NCI-H2081 treated with DMSO at 0.1 percent for 48 hours (cell line): ENCODE results near the gene ZNG1F.
"Not testable (repeated sequence)": the region's sequence is repeated elsewhere in the genome, so short reads cannot be mapped to it uniquely, and the experiment has no call there.

ENCODE experiments used
- DNase-seq: peaks from one replicate; lab custom pipeline; 2025; lab: John Stamatoyannopoulos, UW

ZNG1F gene

DNA sequence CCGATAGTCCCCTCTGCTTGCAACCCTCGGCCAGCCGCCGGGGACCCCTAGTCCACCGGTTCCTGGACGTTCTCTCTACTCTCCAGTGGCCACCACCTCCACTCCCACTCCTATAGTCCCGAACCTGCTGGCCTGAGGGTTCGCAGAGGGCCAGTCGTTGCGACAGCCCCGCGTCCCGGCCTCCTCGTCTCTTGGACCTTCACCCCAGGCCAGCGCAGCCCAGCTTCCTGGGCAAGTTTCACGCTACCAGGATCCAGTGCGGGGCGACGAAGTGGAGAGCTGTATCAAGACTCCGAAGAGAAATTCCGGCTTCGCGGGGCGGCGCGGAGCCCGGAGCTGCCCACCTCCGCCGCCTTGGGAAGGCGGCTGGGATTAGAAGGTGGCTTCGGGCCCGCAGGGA is 65.7 kb downstream of the ZNG1F start:
- not testable (repeated sequence) for DNase-seq

DNA sequence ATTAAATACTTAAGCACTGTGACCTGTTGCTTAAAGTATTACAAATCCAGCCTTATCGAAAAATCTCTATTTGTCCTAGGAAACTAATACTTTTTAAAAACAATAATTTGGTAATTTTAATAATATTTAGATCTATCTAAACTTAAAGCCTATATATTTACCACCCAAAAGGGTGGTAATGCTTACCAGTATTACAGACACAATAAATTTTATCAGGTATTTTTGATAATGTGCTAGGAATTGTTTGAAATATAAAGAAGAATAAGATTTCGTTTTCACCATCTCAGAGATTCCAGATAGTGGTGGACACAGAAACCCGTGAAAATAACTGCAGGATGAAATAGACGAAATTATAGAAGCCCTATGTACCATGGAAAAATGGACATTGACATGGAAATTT is 68.4 kb downstream of the ZNG1F start:
- not testable (repeated sequence) for DNase-seq

DNA sequence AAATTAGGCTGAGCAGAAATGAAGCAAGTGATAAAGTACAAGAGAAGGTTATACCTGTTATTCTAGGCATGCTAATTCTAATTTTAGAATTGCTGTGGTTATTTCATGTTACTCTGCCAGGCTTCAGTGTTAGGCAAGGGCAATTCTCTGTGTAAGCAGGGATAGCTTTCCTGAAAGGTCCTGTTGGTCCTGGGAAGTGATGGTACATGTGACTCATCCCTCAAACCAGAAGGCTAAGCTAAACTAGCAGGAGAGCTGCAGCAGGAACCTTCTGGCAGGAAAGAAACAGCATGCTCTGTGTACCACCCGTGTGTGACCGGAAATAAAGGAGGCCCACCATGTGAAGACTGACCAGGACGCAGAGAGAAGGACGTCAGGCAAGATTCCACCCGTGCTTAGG is 69.4 kb downstream of the ZNG1F start:
- DNase-seq: not testable (repeated sequence)

DNA sequence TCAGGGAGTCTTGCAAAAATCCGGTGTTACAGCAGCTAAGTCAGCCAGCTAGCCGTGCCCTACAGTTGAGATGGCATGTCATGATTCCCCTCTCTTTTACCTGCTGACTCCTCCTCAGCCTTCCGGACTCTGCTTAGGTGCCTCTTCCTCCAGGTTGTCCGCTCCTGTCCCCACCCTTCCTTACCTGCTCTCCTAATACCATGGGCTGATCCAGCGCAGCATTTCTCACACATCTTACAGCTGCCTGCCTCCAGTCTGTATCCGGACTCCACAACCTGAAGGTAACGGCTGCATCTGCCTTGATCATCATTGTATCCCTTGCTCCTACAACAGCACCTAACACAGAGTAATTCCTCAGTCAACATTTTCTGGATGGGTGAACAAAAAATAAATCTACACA is 69.8 kb downstream of the ZNG1F start:
- not testable (repeated sequence) for DNase-seq

DNA sequence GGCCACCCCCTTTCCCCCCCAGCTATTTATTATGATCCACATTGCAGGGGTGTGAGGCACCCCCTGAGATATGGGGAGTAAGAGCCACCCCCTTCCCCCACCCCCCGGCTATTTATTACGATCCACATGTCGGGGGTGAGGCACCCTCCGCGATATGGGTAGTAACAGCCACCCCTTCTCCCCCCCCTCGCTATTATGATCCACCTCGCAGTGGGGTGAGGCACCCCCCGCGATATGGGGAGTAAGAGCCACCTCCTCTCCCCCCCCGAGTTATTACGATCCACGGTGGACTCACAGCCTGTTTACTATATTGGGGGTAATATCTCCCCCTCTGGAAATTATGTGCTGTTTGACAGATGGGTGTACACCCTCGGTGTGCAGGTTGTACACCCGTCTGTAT is 75.8 kb downstream of the ZNG1F start:
- DNase-seq: not testable (repeated sequence)

DNA sequence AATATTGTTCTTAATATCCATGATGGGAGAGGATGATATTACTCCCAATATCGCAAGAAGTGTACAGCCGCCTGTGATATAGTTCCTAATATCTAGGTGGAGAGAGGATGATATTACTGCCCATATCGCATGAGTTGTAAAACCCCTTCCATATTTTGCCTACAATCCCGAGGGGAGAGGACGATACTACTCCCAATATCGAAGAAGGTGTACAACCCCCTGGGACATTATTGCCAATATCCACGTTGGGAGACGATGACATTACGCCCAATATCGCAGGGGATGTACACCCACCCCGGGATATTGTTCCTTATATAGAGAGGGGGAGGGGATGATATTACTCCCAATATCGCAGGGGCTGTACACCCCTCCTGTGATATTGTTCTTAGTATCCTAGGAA is 77.7 kb downstream of the ZNG1F start:
- DNase-seq: not testable (repeated sequence)

DNA sequence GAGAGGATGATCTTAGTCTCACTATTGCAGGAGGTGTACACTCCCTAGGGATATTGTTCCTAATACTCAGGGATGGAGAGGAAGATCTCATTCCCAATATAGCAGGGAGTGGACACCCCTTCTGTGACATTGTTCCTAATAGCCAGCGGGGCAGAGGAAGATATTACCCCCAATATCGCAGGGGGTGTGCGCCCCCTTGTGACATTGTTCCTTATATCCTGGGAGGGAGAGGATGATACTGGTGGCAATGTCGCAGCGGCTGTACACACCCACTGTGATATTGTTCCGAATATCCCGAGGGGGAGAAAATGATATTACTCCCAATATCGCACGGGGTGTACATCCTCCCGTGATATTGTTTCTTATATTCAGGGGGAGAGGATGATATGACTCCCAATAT is 78.2 kb downstream of the ZNG1F start:
- not testable (repeated sequence) for DNase-seq

DNA sequence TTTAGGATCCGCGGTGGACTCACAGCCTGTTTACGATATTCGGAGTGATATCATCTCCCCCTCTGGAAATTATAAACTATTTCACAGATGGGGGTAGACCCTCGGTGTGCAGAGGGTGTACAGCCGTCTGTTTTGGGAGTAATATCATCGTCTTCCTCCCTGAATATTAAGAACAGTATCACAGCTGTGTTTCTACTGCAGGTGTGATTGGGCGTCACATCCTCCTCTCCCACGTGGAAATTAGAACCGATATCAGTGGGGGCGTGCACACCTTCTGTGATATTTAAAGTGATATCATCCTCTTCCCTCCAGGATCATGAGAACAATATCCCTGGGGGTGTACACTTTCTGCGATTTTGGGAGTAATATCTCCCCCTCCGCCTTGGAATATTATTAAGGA is 79.9 kb downstream of the ZNG1F start:
- not testable (repeated sequence) for DNase-seq

DNA sequence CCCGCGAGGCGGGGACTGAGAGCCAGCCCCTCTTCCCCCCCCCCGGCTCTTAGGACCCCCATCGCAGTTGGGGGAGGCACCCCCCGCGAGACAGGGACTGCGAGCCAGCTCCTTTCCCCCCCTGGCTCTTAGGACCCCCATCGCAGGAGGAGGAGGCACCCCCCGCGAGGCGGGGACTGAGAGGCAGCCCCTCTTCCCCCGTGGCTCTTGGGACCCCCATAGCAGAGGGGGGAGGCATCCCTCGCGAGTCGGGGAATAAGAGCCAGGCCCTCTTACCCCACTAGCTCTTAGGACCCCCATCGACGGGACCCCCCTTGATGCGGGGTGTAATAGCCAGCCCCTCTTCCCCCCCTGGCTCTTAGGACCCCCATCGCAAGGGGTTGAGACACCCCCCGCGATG is 80.3 kb downstream of the ZNG1F start:
- DNase-seq: not testable (repeated sequence)

DNA sequence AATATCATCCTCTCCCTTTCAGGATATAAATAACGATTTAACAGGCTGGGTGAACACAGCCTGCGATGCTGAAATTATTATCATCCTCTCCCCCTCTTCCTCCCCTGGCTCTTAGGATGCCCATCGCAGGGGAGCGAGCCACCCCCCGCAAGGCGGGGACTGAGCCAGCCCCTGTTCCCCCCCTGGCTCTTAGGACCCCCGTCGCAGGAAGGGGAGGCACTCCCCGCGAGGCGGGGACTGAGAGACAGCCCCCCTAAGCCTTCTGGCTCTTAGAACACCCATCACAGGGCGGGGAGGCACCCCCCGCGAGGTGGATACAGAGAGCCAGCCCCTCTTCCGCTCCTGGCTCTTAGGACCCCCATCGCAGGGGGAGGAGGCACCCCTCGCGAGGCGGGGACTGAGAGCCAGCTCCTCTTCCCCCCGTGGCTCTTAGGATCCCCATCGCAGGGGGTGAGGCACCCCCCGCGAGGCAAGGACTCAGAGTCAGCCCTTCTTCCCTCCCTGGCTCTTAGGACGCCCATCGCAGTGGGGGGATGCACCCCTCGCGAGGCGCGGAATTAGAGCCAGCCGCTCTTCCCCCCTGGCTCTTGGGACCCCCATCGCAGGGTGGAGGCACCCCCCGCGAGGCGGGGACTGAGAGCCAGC is 82.5 kb downstream of the ZNG1F start:
- not testable (repeated sequence) for DNase-seq

DNA sequence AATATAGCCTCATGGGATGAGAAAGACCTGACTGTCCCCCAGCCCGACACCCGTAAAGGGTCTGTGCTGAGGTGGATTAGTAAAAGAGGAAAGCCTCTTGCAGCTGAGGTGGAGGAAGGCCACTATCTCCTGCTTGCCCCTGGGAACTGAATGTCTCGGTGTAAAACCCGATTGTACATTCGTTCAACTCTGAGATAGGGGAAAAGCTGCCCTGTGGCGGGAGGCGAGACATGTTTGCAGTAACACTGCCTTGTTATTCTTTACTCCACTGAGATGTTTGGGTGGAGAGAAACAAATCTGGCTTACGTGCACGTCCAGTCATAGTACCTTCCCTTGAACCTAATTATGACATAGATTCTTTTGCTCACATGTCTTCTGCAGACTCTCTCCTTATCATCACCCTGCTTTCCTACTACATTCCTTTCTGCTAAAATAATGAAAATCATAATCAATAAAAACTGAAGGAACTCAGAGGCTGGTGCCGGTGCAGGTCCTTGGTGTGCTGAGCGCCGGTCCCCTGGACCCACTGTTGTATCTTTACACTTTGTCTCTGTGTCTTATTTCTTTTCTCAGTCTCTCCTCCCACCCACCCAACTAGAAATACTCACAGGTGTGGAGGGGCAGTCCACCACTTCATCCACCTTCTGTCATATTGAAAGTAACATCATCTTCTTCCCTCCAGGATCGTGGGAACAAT is 83.4 kb downstream of the ZNG1F start:
- DNase-seq: not testable (repeated sequence)

DNA sequence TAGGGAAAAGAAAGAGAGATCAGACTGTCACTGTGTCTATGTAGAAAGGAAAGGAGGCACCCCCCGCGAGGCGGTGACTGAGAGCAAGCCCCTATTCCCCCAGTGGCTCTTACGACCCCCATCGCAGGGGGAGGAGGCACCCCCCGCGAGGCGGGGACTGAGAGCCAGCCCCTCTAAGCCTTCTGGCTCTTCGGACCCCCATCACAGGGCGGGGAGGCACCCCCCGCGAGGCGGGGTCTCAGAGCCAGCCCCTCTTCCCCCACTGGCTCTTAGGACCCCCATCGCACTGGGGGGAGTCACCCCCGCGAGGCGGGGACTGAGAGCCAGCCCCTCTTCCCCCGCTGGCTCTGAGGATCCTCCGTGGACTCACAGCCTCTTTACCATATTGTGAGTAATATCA is 84.6 kb downstream of the ZNG1F start:
- not testable (repeated sequence) for DNase-seq

DNA sequence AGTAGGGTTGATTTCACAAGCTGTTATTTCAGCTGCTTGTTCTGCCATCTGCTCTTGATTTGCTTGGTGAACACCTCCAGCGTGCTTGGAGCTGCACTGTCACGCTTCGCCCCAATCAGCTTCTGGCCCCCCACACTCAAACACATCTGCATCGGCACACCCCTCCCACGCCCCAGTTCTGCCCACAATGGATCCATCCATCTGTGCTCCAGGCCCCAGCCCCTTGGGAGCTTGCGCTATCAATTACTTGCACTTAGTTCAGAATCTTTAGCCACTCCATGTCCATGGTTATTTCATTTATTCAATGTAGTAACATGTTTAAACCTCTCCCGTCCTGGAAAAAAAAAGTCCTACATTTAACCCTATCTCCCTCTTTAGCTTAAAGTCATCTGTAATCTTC is 88.6 kb downstream of the ZNG1F start:
- not testable (repeated sequence) for DNase-seq

DNA sequence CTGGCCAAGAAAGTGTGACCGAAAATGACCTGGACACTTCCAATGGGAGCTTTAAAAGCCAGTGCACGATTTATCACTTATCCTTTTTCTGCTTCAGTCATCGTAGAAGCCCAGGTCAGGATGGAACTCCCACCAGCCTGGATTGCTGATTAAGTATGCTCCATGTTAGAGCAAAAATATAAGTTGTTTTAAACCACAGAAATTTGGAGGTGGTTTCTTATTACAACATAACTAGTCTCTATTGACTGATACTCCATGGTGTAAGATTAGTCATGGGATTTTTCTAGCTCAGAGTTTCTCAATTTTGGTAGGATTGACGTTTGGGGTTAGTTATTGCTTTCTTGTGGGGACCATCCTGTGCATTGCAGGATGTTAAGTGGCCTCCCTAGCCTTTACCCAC is 90.4 kb downstream of the ZNG1F start:
- DNase-seq: not testable (repeated sequence)

DNA sequence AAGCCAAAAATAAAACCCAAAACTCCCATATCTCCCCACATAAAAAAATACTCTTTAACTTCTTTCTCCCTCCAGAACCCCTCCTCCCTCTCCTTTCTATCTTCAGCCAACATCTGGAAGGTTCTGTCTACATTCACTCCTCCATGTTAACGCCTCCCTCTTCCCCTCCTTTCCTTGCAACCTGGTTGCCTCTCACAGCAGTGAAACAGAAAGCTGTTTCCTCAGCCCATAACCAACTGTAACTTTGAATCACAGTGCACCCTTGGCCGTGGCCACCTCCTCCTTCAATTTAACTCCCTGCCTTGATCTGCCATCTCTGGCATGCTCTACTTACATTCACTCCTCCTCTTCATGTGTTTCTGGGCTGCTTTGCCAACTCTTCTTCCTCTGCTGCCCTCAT is 94.1 kb downstream of the ZNG1F start:
- not testable (repeated sequence) for DNase-seq

DNA sequence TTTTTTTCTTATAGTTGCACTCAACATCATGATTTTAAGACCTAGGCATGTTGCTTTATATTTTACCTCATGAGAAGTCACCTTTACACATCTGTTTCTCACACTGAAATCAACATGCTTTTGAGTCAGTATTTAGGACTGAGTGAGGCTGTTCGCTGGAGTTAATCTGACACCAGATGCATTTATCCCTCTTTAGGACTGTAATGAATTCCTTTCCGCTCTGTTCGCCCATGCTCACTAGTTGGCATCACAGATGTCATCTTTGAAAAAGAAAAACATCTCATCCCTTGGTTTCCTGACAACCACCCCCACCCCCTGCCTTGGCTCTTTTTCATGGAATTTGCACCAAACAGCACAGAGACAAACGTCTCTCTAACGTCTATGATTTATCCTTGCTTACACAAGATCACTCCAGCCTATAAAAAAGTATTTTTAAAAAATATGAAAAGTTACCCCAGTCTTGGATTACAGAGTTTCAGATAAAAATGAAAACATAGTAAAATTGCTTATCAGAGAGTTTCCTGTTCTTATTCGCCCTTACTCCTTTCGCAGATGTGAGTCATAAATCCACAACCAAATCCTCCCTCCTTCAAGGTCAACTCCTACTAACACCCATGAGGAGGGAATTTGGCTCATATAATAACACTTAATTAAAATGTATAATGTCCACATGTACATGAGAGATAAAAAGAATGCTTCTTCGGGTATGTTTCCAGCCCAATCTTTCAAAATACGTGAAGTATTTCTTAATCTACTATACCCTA is 94.9 kb downstream of the ZNG1F start:
- not testable (repeated sequence) for DNase-seq

DNA sequence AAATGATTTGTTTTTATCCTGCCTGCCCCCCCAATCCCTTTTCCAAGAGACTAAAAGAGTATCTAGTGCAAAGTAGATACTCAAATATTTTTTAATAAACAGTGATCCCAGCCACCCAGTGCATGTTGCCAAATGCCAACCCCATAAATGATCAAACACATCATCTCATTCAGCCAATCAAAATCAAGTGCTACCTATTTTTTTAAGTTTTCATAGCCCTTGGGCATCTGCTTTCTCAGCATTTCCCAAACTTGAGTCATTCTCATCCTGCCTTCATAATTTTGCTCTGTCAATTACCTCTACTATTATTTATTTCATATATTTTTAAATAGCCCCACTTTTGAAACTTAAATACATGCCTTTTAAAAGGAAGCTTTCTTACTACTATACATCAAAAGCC is 98.2 kb downstream of the ZNG1F start:
- not testable (repeated sequence) for DNase-seq

DNA sequence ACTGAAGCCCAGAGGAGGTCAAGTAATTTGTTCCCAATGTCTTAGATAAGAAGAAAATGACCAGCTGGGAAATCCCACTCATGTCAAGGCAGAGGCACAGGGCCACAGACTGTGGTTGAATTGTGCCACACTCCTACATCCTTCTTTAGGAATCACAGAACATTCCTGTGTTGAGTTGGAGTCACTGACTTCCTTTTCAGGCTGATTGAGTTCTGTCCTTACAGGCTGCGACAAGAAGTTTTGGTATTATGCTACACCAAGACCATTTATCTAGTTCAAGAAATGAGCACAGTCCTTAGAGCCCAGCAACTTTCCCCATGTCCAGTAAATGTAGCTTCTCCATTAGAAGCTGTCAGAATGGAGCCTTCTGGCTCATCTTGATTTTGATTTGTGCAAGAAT is 98.7 kb downstream of the ZNG1F start:
- not testable (repeated sequence) for DNase-seq

DNA sequence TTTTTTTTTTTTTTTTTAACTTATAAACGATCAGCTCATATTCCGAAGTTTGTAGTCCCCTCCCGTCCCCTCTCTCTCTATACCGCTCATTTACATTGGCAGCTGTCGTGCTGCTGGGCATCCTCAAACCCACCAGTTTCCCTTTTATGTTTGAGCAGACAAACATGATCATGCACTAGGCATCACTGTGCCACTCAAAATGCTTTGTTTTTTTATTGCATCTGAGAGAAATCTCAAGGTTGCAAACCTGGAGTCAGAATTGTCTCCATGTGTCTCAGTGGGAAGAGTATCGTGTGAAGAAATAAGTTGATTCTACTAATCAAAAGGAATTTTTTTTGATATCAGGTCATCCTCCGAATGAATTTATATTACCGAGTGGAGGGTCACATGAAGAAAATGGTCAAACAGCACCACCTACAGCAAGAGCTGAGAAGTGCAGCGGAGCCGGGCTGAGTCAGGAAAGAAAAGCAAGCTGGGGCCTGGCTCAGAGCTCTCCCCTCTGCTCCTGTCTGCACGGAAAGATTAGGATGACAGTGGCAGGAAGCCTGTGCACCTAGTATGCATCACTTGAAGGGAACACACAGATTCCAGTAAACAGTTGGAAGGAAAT is 100.6 kb downstream of the ZNG1F start:
- DNase-seq: not testable (repeated sequence)

DNA sequence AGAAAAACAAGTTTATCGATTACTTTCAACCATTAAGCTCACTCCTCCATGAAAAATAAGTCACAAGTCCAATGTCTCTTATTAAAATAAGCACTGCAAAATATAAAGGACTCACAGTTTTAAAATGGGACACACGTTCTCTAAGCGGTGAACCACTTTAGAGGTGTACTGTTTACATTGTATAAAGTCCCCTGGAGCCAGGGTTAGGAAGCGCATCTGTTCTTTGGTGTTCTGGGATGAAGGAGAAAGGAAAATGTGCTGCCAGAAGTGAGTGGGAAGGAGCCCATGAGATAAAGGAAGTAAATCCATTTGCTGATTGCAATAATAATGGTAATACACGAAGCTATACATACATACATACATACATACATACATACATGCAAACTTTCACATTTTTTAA is 101.2 kb downstream of the ZNG1F start:
- not testable (repeated sequence) for DNase-seq

DNA sequence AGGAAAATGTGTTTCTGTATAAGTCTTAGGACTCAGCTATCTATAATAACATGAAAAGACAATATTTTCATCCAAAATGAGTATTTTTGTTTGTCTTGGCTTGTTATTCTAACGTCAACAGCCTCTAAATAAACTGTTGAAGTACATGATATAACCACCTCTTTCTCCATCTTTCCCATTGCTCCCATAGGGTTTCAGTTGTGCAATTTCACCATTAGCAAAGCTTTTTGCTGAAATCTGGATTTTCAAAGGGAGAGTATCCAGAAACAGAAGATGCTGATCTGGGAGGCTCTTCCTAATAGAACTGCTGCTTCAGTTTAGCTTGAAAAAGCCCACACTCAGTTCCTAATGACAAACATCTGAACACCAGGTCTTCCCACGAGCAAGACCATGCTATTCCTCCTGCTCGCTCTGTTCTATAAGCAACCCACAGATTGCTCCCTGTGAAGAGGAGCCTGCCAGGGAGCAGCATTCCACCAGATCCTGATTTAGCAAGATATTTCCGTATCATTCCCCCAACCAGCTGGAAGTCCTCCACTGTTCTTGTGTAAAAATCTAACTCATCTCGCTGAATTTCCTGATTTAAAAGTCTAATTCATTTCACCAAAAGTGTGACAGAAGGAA is 101.8 kb downstream of the ZNG1F start:
- not testable (repeated sequence) for DNase-seq

DNA sequence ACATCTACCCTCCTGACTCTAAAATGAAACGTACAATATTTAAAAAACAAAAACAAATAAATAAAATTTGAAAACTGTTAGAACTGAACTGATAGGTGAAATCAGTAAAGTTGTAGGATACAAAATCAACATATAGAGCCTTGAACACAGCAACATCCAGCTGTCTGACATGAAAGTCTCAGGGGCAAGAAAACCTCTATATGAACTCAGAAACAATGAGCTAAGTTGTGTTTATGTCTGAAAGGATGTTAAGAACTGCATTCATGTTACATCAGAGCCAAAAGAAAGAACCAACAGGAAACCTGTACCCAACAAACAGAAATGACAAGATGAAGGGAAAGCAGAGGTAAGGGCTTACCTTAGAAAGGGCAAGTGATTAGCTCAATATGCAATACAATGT is 102.4 kb downstream of the ZNG1F start:
- DNase-seq: not testable (repeated sequence)
